Umbilical cord (tissue), 2 donors: ENCODE results near the gene C14orf93. TPM values are rescaled to one million over a fixed set of nuclear protein-coding genes. Genes with fewer than 3 reads are reported as not detected.
A peak's percentile ranks its signal among the peaks of the same experiment; 100 is the strongest.

Source experiments
- DNase-seq: peaks from one replicate; pipeline ENCODE4 v3.0.0-alpha.2; 2015; ENCODE audit warnings: low spot score
- total RNA-seq: library from RNA; depleted of rRNA; stranded (reverse); fragments of >200 nt; gene quantifications from one replicate; pipeline ENCODE4 v1.2.3, GENCODE V29; 2014; ENCODE audit warnings: low replicate concordance; ENCODE audit not compliant: insufficient read depth

Gene C14orf93
- total RNA-seq, 1 donor from 2014 or later = 12.3 TPM

DNA sequence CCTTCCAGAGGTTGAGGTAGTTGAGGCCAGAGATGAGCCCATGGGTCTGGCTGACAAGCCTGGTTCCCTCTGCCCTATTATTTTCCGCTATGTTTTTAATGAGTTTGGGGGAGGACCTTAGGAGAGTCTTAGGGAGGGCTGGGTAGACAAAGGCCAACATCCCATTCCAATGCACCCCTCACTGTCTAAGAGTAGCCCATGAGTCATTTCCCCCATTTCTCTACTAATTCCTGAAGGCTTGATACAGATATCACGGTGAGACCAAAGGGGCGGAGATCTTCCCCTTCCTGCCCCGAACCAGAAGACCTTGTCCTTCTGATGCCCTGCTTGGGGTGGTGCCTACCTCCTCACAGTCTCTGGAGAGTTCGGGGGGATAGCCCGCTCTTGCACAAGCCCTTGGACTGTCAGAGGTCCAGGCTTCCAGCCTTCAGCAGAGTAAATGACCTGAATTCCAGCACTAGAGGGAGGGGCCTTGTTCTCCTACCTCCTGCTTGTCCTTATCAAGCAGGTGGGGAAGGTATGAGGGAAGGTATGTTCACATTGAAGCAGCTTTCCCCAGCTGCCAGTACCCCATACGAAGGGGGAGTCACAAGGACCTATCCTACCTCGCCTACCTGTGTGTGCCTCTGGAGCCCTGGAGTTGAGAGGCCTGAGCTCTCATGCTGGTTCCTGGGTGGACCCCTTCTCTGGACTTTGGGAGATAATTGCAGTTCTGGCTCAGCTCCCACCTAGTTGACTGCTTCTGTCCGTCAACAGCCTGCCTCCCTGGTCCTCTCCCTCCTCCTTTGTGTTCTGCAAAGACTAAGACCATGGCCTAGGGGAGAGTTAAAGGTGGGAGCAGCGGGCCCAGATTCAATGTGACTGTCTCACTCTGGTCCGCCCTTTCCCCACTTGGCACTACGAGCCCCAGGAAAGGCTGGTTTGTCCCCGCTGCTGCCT lies 35.7 kb upstream of the C14orf93 start:
- no peak for DNase-seq

DNA sequence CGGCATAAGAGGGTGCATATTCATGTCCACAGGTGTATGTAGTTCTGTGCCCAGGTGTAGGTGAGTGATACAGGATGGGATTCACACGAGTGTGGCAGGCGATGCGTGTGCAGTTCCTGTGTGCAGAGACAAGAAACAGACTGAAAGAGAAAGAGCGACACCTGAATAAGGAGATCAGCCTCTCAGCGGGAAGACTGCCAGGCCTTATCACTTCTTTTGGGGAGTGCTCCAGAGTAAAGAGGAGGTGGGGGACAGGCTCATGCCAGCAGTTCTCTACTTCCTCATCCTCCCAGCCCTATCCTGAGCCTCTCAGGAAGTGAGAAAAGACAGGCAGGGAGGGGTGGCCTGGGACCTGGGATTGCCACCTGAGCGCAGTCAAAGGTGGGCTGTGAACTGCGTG lies 34.9 kb upstream of the C14orf93 start:
- no peak for DNase-seq

DNA sequence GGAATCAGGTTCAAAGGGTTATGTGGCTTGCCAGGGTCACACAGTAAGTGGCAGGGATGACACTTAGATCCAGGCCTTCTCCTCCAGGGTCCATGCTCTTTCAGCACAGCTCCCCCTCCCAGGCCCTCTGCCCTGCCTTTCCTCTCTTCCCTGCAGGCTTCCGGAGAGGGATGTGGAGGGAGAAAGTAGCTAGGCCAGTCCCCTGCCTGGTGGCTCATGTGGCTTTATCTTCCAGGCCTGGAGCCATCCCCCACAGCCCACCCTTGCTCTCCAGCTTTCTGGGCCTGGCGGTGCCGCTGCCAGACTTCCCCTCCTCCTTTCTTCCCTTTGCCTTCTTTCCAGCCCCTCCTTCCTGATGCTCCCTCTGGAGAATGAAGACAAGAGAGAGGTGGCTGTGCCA lies 33.8 kb upstream of the C14orf93 start:
- DNase-seq = peak; percentile 59

DNA sequence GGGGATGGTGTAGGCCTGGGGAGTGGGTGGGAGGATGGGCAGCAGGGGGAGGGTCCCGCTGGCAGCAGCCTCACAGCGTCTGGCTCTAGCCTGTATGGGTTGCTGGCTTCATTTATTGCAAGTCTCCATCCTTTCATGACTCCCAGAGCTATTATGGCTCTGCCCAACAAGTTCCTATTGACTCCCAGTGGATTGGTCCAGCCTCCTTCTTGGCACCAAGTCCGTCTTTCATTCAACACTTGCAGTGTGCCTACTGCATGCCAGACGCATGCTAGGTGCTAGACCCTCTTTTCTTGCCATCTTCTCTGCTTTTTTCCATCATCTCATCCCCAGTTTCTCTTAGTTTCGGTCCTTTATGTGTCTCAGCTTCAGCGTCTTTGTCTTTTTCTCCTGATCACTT lies 33.2 kb upstream of the C14orf93 start:
- no peak for DNase-seq

DNA sequence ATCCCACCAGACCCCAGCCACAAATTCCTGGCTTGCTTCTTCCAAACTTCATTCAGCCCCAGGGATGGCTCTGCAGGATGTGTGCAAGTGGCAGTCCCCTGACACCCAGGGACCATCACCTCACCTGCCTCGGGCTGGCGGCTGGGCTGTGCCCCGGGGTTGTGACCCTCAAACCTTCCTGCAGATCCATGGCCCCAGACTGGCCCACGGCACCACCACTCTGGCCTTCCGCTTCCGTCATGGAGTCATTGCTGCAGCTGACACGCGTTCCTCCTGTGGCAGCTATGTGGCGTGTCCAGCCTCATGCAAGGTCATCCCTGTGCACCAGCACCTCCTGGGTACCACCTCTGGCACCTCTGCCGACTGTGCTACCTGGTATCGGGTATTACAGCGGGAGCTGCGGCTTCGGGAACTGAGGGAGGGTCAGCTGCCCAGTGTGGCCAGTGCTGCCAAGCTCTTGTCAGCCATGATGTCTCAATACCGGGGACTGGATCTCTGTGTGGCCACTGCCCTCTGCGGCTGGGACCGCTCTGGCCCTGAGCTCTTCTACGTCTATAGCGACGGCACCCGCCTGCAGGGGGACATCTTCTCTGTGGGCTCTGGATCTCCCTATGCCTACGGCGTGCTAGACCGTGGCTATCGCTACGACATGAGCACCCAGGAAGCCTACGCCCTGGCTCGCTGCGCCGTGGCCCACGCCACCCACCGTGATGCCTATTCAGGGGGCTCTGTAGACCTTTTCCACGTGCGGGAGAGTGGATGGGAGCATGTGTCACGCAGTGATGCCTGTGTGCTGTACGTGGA lies 32.4 kb upstream of the C14orf93 start, which contains the start of gene PSMB11:
TSS of gene PSMB11 (plus strand) at position 51 of the 804 bp plus-strand sequence. CDS start at position 65, 14 bp downstream.
- DNase-seq = no peak

DNA sequence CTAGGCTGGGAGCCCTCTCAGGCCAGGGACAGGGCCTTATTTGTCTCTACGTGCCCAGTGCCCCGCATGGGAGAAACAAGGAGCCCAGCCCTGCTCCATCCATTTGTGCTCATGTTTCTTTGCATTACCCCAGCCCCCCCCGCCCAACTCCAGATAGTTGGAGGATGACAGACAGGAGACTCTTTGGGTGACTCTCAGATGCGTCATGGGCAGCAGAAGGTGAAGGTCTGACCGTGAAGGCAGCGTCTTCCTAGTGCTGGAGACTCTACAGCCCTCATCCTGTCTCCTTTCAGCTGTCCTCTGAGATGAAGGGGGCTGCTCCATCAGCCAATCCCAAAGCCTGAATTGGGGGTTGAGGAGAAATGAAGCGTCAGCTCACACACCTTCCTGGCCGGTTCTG lies 31.8 kb upstream of the C14orf93 start:
- no peak for DNase-seq

DNA sequence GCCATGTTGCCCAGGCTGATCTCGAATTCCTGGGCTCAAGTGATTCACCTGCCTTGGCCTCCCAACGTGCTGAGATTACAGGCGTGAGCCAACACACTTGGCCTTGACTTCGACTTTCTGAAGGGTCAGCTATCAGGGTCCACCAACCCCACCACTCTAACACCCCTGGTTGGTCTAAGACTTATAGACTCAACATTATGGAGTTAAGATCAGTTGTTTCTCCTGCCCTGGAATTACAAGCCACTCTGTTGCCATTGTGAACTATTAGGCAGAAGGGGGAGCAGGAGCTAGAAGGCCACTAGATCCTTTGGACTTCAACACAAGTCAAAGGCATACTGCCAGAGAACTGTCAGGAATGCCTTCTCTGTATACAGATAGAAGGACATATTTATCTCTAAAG lies 30.2 kb upstream of the C14orf93 start:
- no peak for DNase-seq

DNA sequence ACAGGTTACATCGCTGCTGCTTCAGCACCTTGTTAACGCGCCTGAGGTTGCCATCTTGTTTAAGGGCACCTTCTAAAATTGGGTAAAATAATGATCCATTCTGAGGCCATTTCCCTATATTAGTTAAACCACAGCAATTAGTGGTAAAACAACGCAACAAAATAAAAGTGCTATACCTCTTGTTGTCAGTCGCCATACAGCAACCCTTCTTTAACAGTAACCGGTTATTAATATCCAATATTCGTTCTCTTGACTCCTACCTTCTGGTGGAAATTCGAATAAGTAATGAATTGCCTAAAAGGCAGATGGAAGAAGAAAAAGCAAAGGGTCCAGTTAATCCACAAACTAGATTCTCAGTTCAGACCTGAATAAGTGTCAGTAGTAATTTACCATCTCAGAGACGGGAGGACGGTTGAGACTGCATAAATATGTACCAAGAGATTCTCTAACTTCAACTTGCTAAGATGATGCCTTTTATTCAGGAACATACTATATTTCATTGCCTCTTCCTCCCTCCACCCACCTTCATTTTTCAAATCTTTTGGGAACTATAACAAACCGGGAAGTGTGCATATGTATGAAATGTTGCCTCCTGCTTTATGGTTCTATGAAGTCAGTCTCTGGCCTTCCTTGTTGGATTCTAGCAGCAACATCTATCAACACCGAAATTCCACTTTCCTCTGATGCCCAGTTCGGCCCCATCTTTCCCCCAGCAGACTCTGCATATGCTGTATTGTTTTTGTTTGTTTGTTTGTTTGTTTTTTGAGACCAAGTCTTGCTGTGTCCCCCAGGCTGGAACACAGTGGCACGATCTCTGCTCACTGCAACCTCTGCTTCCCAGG lies 25.6 kb upstream of the C14orf93 start:
- DNase-seq = no peak

DNA sequence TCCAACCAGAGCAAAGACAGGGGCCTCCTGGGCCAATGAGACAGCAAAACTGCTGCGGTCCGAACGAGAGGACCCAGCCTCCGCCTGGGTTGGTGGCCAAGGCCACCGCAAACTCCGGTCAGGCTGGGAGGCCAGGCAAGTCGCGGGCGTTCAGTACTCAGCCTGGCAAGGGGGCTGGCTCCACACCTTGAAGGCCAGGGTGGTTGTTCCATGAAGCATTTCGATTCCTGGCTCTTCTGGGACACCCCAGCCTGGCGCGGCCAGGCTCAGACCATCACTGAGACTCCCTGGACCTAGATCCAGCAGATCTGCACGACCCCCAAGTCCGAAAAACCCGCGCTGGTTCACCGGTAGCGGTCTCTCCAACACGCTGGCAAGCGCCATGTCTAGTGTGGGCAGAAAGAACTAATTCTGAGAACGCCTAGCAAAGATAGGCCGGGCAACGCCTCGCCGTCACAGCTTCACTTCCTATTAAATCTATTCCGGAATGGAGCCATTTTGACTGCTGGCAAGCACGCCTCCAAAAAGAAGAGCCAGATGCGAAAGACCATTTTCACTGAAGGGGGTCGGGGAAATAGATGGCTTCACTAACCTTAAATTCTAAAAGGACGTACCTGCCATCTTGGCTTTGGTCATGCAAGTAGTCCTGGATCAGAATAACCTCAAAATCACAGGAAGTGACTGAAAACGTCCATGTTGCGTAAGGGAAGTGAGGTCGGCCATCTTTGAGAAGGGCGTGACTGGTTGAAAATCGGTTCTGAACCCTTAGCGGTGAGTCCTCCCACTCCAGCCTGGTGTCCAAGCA lies 24.8 kb upstream of the C14orf93 start, which contains the start of gene PSMB5:
TSS of gene PSMB5 (minus strand) at position 403 of the 805 bp plus-strand sequence. CDS start at position 384, 19 bp downstream.
- peak; percentile 98 for DNase-seq

DNA sequence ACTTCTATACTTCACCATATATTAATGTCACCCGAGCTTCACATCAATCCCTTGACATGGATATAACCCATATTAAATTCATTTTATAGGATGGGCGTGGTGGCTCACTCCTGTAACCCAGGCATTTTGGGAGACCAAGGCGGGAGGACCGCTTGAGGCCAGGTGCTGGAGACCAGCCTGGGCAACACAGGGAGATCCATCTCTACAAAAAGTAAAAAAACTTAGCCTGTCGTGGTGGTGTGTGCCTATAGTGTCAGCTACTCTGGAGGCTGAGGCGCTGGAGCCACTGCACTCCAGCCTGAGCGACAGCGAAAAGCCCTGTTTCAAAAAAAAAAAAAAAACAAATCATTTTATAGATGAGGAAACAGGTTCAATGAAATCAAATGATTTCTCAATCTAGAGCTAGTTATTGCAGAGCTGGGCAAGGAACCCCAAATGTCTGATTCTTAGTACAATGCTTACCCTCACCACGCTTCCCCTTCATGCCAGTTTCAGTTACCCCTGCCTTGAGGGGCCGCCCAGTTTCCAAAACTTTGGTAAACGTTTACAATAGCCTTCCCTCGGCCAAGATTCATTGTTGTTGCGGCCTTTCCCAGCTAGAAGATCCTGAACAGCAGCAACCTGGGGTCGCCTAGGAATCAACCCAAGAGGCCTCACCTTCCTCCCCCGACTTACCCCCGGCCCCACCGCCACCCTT lies 24.0 kb upstream of the C14orf93 start:
- DNase-seq = no peak

DNA sequence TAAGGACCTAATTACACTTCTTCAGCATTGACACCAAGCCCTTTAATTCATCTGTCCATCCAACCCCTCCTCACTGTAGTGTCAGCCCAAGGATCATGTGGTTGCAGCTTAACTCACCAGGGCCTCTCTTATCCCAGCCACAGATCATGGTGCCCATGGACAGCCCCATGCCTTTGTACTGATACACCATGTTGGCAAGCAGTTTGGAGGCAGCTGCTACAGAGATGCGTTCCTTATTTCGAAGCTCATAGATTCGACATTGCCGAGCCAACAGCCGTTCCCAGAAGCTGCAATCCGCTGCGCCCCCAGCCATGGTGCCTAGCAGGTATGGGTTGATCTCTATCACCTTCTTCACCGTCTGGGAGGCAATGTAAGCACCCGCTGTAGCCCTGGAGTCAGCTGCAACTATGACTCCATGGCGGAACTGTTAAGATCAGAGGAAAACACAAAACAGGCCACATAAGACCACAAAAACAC lies 23.3 kb upstream of the C14orf93 start:
- DNase-seq = no peak

DNA sequence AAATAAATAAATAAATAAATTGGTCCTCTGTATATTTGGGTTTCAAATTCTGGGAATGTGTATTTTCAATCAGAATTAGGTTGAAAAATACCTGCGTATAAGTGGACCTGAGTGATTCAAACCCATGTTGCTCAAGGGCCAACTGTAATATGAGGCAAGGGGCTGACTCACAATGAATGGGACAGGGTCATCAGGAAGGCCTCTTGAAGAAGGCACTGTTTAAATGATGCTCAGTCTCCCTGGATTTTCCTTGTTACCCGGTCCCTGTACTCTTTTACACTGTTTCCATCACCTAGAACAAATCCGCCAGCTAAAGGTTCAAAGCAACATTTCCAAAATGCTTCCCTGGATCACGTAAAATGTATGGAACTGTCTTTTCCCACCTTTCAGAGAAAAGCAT lies 21.0 kb upstream of the C14orf93 start:
- DNase-seq = no peak

DNA sequence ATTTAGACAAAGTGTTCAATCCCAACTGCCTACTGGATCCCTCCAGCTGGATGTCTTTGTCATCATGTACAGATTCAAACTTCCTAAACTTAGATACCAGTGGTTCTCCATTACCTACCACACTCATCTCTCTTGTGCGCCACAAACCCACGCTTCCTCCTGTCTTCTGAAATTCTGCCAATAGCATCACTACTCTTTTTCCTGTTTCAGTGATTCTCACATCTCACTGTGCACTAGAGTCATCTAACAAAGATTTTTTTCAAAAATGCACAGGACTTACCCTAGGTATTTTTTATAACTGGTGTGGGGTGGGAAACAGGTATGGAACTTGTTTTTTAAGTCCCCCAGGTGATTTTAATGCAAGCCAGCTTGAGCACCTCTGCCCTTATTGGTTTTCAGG lies 18.9 kb upstream of the C14orf93 start:
- DNase-seq = no peak

DNA sequence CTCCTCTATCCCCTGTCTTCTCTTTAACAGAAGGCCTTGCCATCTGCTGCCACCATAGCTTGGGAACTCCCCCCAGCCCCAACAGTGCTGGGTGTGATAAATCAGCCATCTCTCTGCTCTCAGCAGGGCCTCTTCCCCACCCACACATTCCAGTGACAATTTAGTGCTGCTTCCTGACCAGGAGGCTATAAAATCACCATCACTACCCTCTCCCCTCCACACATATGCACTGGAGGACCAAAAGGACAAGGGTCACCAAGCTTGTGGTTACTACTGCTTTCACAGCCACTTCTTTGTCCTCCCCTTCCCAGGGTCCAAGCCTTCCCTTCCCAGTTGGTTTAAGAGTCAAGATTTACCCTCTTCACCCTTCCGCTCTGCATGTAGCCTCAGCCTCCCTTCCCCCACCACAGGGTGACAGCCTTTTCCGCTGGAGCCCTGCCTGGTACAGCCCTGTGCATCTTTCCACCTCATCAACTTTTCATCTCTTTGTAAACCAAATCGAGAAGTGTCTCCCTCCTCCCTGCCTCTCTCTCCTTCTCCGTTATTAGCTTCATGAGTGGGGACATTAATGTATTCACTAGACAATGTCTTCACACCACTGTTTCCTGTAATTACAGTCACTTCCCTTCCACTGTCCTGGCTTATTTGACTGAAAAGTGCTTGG lies 15.3 kb upstream of the C14orf93 start:
- no peak for DNase-seq

DNA sequence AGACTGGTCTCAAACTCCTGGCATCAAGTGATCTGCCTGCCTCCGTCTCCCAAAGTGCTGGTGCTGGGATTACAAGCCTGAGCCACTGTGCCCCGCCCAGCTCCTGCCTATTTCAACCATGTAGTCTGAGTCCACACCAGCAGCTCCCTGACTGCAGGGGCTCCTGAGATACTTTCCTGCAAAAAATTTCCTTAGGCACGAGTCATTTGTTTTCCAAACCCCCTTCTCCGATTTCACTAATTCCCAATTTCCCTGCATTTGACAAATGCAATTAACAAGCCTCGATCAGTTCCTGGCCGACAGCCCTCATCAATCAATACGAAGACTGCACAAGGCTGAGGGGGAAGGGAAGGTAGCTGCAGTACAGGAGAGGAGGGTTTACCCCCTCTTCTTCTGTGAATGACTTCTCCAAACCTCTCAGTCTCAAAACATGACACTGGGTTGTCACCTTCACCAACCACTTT lies 14.7 kb upstream of the C14orf93 start:
- no peak for DNase-seq

DNA sequence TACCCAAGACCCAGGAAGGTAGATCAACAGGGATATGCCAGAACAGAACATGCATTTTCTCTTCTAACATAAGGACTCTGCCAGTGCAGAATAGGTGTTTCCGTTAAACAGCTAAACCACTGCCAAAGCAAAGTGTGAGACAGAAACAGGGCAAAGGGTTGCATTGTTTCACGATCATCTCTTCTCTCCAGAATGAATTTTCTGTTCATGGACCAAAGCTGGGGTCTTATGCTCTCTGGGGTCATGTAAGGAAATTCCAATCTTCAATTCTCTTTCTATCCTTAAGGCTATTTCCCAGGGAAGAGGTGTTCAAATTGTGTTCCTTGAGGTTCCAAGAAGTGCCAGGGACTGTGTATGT lies 13.8 kb upstream of the C14orf93 start:
- no peak for DNase-seq

DNA sequence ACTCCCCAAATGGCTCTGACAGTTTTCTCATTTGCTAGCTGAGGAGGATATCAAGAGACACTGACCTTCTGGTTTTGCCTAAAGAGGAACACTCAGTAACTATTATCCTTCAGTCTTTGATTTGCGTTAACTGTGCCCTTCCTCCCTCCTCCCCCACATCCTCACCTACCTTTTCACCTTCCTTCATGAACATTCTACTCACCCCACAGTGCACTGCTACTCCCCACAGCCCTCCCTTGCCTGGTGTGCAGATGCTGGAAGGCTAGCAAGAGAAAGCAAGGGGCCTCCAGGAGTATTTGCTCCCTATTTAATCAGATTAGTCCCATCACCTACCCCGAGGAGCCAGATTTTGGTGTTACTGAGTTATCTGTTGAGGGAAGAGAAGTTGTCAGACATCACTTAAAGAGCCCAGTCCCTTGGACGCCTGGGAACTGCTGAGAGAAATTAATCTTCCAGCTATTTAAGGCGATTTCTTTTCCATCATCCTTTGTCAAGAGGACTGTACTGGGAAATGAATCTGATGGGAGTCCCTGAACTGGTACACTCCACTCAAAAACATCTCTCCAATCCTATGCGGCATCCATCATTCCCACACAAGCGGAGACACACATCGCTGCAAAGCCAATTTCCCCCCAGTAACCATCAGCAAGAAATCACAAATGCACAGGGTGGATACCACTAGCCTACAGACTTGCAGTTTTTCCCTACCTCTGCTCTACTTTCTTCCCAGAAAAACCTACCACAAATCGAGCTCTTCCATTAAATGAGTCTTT lies 13.3 kb upstream of the C14orf93 start:
- no peak for DNase-seq

DNA sequence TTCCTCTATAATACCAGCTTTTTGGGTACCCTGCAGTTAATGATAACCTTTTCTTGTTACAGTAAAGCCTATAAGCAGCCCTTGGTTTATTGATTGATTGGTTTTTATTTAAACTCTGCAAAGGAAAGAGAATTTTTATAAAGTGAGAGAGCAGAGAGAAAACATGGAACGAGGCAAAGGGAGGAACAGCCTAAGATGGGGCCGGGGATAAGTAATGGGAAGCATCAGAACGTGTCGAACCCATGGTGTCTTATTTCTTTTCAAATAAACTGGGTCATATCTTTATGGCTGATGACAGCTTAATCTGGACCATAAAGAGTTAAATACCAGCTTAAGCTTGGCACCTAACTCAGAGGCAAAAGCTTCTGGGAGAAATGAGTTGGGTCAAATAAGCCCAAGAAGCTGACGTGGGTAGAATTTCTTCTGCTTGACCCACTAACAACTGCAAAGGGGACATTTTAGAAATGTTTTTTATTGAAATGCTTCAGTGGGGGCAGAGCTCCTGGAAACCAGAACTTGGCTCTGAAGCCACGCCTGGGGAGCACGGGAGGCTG lies 12.0 kb upstream of the C14orf93 start:
- no peak for DNase-seq
